Measurements from ENCODE around the gene PLEKHB1.

The PLEKHB1 gene, protein sequence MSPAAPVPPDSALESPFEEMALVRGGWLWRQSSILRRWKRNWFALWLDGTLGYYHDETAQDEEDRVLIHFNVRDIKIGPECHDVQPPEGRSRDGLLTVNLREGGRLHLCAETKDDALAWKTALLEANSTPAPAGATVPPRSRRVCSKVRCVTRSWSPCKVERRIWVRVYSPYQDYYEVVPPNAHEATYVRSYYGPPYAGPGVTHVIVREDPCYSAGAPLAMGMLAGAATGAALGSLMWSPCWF

DNA sequence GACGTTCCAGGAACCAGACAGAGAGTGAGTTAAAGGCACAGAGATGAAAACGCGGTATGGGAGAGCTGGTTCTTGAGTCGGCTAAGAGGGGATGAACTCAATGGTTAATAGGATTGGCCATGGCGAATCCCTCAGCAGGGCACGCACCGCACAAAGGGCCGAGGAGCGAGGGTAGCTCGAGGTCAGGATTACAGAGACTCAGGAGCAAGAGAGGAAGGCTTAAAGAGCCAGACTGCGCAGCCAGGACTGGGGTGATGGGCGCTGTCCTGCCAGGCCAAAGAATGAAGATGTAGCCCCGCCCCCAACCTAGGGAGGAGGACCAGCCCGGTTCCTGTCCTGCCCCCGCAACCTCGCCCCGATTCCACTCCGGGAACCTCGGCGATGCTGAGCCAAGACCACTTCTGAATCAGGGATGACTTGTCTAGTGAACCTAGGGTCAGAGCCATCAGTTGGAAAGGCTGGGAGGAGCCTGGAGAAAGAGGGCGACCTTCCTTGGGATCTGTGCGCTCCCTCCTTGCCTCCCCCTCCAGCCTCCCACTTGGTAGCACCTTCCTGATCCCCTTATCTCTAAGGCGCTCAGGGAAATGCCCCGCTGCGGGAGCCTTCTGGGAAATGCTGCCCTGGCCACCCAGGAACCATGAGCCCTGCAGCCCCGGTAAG is at the start of gene PLEKHB1:
Gene PLEKHB1 (plus strand): TSS at position 610 of the 660 bp plus-strand sequence. CDS start 28 bp downstream, at position 638.
- DNase-seq, result no peak

DNA sequence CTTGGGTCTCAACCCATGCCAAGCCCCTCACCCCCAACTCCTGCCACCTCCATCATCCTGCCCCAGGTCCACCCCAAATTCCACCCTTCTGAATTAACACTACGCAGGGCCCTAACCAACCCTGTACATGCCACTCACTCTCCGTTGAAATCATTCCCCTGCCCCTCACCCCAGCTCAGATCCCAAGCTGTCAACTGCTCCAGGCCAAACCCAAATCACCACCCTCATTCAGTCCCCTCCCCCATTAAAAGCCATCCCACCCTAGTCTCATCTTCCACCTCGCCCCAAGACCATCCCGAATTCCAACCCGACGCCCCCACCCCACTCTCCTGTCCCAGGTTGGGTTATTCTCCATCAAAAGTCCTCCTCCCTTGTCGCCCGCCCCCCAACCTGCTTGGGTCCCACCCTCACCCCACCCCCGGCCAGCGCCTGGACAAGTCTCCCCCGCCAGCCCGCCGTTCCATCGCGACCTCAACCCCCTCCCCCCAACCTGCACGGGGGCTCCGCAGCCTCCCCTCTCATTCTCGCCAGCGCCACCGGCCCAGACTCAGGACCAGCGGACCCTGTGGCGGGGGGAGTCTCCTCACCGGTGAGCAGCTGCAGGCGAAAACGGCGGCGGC is 48.9 kb upstream of the PLEKHB1 start:
- no peak for DNase-seq

DNA sequence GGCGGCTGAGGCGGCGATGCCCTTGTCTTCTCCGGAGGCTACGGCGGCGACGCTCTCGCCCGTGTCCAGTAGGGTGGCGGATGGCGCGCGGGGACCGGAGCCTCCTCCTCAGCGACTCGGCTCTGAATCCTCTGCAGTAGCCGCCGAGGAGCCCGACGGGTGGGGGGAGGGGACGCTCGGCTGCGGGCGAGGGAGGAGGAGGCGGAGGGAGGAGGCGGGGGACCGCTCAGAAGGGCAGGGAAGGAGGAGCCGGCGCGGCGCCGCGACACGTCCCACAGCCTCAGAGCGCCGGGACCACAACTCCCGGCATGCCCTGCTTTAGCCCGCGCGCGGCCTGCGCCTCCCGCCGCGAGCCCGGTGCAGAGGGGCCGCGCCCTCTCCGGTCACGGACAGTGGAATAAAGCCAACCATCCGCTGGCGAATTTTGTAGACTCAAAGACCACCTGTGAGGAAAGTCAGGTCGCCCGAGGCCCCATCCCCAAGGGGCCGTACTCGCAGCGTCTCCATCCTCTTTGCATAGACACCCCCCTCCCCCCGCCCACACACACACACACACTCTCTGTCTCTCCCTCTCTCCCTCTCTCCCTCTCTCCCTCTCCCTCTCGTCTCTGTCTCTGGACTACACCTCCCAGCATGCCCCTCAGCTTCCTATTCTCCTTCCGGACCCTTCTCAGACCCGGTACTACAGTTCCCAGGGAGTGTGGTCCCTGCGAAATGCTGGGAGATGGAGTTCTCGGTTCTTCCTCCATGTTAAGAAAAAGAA is 48.2 kb upstream of the PLEKHB1 start, which contains the start of gene FAM168A:
Gene FAM168A (minus strand): TSS at position 157 of the 763 bp plus-strand sequence. CDS start 129,638 bp downstream, outside the sequence.
- DNase-seq, result peak; percentile 85 to 87

DNA sequence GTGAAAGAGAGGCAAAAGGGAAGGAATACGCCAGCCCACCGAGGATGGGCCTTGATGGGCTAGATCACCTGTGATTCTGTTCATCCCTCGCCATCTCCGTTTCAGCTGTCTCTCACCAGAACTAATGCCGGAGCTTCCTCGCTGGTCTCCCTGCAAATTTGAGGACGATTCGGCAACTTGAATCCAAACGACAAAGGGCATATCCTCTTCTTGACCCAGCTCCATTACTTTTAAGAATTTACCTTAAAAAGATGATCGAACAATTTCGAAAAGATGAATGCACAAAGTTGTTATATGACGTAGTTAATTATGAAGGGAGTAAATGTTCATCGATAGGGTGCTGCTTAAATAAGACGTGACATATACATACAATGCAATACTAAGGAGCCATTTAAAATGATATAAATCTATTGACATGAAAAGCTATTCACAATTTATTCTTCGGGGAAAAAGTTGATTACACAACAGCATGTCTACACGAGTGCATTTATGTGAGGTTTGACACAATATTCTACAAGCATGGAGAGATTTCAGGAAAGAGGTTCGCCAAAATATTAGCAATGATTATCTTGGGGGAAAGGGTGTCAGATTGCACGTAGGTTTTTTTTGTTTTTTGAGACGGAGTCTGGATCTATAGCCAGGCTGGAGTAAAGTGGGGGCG is 47.5 kb upstream of the PLEKHB1 start:
- no peak for DNase-seq

DNA sequence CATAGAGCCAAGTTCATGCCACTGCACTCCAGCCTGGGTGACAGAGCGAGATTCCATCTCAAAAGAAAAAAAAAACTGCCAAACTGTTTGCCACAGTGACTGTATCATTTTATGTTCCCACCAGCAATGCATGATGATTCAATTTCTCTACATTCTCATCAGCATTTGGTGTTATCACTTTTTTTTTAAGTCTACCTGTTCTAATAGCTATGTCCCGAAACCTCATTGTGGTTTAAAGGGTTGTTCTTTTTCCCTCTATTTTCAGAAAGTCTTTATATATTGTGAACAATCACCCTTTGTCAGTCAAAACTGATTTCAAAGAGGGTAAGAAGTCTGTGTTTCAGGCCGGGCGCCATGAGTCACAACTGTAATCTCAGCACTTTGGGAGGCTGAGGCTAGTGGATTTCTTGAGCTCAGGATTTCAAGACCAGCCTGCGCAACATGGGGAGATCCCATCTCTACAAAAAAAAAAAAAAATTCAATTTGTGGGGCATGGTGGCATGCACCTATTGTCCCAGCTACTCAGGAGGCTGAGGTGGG is 33.7 kb upstream of the PLEKHB1 start:
- DNase-seq, result no peak

DNA sequence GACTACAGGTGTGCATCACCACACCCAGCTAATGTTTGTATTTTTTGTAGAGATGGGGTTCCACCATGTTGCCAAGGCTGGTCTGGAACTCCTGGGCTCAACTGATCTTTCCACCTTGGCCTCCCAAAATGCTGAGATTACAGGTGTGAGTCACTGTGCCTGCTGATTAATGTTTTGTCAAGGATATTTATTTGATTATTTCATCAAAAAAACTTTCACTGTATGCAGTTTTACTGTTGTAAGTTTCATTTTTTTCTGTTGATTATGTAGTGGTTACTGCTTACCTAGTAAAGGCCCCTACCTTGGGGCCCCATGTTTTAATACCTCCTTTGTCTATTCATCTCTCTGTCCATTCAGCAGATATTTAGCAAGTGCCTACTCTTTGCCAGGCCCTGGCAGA is 31.8 kb upstream of the PLEKHB1 start:
- no peak for DNase-seq

DNA sequence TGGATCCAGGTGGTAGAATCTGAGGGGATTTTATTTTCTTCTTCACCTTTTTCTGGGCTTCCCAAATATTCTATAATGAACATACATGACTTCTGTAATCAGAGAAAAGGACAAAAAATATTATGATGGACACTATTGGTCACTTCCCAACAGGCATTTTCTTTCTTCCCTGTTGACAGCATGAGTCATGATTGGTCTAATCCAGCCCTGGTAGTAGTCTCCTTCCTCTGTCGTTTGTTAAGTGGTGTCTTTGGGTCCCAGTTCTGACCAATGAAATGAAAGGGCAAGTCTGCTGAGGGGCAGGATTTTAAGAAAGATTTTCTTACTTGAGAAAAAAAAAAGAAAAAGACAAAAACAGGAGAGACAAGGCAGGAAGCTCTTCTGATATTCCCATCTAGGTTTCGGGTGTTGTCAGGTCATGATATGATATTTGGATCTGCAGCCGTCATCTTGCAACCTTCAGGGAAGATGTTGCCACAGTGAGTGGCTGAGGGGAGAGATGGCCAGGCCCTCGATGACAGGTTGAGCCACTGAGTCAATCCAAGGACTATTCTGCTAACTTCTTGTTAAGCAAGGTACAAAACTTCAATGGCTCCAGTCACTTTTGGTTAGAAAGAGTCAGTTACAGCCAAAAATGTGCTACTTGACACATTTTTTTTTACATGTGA is 23.3 kb upstream of the PLEKHB1 start:
- no peak for DNase-seq

DNA sequence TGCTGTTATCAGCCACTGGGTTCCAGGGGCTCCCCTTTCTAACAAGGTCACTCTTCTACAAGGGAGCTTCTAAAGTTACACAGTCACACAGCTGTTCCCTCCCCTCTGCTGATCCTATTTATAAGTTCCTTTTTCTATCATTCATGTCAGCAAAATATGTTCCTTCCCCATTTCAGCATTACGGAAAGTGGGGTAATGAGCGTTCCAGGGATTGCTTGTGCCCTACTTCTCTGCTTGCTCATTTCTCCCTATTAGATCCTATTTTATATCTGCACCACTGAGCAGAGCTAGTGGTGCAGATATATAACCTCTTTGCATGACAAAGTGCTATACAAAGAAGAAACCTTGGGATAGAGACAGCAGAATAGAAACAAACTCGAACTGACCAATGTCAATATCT is 22.7 kb upstream of the PLEKHB1 start:
- DNase-seq, result no peak

DNA sequence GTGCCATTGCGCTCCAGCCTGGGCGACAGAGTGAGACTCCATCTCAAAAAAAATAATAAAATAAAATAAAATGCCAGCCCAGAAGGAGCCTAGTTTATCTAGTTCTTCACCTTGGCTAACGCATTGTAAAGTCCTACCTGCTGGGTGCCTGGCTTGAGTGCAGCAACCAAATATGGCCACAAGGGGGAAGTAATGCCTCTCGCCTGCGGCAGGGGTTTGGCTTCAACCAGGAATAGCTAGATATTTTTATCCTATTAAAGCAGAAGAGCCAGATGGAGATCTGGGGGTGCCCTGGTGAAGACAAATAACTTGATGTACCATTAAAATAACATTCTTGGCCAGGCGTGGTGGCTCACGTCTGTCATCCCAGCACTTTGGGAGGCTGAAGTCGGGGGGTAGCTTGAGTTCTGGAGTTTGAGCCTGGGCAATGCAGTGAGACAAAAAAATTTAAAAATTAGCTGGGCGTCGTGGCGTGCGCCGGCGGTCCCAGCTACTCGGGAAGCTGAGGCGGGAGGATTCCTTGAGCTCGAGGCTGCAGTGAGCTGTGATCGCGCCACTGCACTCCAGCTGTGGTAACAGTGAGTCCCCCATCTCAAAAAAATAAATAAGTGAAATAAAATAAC is 20.6 kb upstream of the PLEKHB1 start:
- DNase-seq, result peak; percentile 58 to 66

DNA sequence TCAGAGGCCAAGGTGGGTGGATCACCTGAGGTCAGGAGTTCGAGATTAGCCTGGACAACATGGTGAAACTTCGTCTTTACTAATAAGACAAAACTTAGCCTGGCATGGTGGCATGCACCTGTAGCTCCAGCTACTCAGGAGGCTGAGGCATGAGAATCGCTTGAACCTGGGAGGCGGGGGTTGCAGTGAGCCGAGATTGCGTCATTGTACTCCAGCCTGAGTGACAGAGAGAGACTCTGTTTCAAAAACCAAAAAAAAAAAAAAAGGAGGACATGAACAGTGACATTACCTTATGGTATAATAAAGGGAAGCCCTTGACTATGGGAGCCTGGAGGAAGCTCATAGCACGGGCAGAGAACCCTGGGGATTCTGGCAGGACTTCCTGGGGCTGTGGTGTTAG is 16.5 kb upstream of the PLEKHB1 start:
- DNase-seq, result no peak

DNA sequence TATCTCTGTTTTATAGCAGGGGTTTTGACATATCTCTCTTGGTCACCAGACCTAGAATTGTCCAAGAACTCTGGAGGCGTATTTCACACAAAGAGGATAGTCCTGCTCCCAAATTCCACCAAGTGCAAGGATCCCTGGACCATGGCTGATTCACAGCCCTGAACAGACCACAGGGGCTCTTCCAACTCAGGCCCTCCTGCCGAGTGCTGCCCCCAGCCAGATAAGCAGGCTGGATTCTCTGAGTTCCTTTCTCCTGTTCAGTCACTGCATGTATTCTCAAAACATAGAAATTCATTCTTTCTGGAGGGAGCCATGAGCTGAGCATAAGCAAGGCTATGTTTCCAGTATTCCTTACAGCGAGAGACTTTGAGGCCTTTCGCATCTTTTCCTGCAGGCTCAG is 13.4 kb upstream of the PLEKHB1 start:
- no peak for DNase-seq

DNA sequence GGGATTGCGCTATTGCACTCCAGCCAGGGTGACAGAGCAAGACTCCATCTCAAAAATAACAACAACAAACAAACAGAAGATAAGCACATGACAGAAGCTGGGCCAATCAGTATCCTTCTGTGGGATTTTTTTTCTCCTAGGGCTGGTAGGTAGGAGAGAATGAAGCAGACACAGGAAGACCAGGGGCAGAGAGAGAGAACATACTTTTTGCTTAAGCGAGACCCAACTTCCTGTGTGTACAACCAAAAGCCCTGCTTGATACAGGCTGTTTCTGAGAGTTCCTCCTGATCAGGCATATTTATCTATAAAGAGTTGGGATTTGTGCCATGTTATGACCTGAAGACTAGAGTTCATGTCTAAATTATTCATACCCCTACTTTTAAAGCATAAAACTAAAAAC is 12.4 kb upstream of the PLEKHB1 start:
- DNase-seq, result no peak

DNA sequence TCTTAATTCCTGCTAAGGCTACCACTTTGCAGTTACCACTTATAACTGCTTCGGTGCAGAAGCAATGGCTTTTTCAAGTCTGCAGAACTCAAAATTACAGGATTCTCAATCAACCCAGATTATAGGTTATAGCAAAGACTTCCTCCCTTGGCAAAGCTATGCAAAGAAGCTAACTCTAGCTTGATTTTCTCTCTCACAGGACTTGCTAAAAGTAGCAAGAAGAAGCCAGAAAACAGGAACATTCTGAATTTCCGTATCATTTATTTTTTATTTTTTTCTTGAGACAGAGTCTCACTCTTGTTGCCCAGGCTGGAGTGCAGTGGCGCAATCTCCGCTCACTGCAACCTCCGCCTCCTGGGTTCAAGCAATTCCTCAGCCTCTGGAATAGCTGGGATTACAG is 10.7 kb upstream of the PLEKHB1 start:
- no peak for DNase-seq

DNA sequence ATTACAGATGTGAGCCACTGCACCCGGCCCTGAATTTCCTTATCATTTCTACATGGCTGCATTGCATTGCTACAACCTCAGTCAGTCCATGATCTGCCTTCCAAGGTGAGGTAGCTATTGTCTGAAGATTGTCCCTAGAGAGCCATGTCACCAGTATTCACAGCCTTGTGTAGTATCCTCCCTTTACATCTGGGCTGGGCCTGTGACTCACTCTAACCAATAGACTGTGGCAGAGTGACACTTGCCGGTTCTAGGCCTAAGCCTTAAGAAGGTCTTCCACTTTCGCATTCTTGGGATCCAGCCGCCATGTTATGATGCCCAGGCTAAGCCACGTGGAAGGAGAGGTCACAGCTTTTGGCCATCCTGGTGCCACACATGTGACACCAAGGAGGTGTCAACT is 10.1 kb upstream of the PLEKHB1 start:
- DNase-seq, result no peak

DNA sequence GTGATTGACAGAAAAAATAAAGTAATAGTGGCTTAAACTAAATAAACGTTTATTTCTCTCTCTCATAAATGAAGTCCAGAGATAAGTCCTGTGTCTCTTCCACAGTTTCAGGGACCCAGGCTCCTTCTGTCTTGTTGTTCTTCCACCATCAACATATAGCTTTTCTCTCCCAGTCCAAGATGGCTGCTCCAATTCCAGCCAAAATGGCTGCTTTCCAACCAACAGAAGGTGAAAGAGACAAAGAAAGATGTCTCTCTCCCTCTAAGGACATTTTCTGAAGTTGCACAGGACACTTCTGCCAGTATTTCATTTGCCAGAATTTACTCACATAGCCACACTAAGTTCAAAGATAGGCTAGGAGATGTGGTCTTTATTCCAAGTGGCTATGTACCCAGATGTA is 9.4 kb upstream of the PLEKHB1 start:
- DNase-seq, result no peak

DNA sequence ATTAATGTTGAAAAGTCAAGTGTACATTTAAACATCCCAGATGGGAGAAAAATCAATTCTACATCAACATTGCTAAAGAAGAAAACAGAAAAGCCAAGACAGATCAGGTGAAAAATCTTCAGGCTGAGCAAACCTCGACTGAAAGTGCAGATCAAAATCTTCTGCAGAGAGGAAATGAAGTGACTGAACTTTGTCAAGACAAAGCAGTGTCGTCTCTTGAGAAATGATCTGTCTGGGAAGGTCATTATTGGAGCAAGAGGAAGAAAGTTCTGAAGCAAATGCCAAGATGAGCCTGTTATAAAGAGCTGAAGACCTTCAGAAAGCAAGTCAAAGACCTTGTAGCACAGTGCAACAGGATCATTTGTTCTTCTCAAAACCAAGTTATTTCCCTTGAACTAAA is 5.8 kb upstream of the PLEKHB1 start:
- DNase-seq, result no peak

DNA sequence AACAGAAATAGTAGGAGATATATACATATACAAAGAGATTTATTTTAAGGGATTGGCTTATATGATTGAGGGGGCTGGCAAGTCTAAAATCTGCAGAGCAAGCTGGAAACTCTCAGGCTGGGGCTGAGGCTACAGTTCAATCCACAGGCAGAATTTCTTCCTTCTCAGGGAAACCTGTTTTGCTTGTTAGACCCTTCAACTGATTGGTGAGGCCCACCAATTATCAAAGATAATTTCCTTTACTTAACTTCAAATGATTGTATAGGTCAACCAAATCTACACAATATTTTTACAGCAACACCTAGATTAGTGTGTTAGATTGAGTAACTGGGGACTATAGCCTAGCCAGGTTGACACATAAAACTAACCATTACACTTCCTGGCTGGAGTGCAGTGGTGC is 4.7 kb upstream of the PLEKHB1 start:
- DNase-seq, result no peak

DNA sequence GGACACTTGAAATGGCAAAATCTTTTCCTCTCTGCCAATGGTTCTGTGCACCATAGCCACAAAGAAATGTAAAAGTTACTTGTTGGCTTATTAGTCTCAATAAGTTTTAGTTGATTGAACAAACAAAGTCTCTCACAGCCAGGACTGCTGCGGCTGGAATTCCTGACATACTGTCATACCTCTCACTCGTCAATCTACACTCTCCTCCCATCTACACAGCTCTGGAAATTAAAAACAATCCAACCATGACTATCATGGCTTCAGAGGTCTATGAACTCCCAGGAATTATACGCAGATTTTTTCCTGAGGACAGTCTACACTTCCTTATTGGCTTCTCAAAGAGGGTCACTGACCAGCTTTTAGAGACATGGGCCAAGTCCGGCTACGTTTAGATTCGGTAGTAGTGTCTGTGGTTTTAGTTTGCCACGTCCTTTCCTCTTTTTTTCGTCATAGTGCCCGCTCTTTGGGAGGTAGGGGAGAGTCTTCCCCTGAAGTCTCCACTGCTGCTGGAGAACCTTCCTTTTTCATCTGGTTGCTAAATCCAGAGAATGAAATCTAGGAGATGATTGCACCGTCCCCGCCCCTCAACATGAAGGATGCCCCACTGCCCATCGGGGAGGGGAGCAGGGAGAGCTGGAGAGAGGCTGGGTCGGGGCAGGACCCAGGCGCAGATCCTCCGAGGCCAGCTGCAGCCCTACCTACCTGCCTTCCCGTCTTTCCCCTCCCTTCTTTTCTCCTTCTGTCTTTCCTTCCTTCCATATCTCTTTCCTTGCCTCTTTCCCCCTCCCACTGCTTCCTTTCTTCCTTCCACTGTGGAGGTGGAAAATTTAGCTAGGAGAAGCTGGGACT is 1.0 kb upstream of the PLEKHB1 start:
- no peak for DNase-seq

DNA sequence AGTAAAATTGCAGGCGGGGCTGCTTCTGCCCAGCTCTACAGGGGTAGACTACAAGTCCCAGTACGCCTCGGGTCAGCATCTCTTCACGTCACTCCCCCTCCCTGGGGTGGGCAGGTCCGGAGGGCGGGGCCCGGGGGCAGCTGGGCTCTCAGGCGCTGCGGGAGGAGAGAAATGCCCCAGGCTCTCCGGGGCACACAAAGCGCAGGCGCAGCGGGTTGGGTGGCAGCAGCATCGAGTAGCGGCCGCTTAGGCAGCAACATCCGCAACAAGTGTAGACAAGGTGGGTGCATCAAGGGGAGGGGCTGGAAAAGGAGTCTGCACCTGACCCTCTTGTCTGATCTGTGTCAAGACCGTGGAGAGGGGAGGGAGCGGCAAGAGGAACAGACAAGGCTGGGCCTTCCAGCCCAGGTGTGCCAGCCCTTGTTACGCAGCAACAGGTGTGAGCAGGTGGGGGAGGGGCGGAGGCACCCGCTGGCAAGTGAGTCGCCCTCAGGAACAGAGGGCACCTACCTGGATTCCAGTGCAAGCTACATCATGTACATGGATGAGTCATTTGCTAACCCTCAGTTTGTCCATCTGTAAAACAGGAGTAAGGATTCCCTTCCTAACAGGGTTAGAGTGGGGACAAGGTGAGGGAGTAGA is 1.2 kb downstream of the PLEKHB1 start:
- DNase-seq, result peak; percentile 80

DNA sequence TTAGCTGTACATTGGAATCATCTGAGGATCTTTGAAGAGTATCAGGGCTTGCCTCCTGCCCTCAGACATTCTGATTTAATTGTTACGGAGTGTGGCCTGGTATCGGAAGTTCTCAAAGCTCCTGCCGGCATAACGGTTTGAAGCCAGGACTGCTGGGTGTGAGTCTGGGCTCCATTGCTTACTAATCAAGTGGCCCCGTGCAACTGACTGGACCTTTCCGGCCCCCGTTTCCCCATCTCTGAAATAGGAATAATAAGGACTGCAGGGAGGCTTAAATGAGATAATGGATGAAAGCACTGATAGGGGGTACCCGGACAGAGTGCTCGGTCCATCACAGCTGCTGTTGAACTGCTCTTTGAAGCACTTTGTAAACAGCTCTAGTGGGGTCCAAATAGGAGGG is 1.7 kb downstream of the PLEKHB1 start:
- DNase-seq, result no peak
